BE2C (cell line): Measurements from ENCODE around the gene MAGI2.

Experiments
- DNase-seq: peaks from one replicate; pipeline ENCODE4 v3.0.0-alpha.2; 2020
- H3K27me3 ChIP-seq: fragments of 250-450 bp; sonication (Bioruptor Pico); 2 replicates; pipeline ENCODE4 v1.5.1; 2020; ENCODE audit warnings: mild to moderate bottlenecking
- H3K36me3 ChIP-seq: fragments of 250-450 bp; sonication (Bioruptor Pico); 2 replicates; pipeline ENCODE4 v1.5.1; 2020; ENCODE audit warnings: mild to moderate bottlenecking
- H3K4me1 ChIP-seq: fragments of 250-450 bp; sonication (Bioruptor Pico); 2 replicates; pipeline ENCODE4 v1.5.1; 2020
- H3K4me3 ChIP-seq: 2 replicates; pipeline ENCODE4 v1.5.1; 2011; ENCODE audit warnings: low read depth, low read length
- H3K9me3 ChIP-seq: fragments of 250-450 bp; sonication (Bioruptor Pico); 2 replicates; pipeline ENCODE4 v1.5.1; 2020
- TF ChIP-seq, protein P1 (sequence below): IDR thresholded peaks from 2 replicates; pipeline ENCODE4 v1.5.1; 2012; ENCODE audit warnings: mild to moderate bottlenecking, low read depth, low read length

MAGI2 gene

DNA sequence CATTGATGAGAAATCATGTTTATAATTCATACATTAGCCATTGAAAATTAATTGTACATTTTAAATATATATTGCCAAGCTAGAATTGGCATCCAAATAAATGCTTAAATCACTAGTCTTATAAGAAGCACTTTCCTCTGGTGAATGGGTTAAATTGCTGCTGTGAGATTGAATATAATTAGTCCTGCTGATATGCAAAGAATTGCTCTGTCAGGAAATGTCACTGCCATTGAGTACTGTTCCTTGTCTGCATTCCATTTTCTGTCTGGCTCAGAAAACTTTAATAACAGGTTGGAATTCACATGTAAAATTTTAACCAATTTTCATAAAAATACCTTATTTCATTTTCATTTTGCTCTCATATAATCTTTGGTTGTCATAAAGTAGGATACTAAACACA lies 589.1 kb downstream of the MAGI2 start:
- Histone ChIP-seq H3K4me3 (no peak overlapping the region), H3K27me3 (peaks cover 2% of the 10 kb centered on the region; the same call in 1 of the 2 replicates), H3K4me1 (no peaks in the 10 kb centered on the region), H3K36me3 (no peaks in the 10 kb centered on the region), H3K9me3 (no peaks in the 10 kb centered on the region)
- no peak for DNase-seq
- TF ChIP-seq, protein P1, sequence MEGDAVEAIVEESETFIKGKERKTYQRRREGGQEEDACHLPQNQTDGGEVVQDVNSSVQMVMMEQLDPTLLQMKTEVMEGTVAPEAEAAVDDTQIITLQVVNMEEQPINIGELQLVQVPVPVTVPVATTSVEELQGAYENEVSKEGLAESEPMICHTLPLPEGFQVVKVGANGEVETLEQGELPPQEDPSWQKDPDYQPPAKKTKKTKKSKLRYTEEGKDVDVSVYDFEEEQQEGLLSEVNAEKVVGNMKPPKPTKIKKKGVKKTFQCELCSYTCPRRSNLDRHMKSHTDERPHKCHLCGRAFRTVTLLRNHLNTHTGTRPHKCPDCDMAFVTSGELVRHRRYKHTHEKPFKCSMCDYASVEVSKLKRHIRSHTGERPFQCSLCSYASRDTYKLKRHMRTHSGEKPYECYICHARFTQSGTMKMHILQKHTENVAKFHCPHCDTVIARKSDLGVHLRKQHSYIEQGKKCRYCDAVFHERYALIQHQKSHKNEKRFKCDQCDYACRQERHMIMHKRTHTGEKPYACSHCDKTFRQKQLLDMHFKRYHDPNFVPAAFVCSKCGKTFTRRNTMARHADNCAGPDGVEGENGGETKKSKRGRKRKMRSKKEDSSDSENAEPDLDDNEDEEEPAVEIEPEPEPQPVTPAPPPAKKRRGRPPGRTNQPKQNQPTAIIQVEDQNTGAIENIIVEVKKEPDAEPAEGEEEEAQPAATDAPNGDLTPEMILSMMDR = no peak

DNA sequence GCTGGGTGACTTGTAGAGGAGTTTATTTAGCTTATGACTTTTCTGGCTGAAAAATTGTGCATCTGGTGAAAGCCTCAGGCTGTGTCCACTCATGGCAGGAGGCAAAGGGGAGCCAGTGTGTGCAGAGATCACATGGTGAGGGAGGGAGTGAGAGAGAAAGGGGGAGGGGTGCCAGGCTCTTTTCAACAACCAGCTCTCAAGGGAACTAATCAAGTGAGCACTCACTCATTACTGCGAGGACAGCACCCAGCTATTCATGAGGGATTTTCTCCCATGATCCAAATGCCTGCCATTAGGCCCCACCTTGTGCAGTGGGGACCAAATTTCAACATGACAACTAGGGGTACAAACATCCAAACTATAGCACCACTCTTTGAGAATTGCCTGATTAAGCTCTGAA lies 590.2 kb downstream of the MAGI2 start:
- peaks cover 2% of the 10 kb centered on the region; the same call in 1 of the 2 replicates for H3K27me3 ChIP-seq
- DNase-seq = no peak
- no peak overlapping the region for H3K4me3 ChIP-seq
- no peaks in the 10 kb centered on the region for H3K9me3 ChIP-seq
- TF ChIP-seq, protein P1 = no peak
- H3K36me3 ChIP-seq = no peaks in the 10 kb centered on the region
- H3K4me1 ChIP-seq = no peaks in the 10 kb centered on the region

DNA sequence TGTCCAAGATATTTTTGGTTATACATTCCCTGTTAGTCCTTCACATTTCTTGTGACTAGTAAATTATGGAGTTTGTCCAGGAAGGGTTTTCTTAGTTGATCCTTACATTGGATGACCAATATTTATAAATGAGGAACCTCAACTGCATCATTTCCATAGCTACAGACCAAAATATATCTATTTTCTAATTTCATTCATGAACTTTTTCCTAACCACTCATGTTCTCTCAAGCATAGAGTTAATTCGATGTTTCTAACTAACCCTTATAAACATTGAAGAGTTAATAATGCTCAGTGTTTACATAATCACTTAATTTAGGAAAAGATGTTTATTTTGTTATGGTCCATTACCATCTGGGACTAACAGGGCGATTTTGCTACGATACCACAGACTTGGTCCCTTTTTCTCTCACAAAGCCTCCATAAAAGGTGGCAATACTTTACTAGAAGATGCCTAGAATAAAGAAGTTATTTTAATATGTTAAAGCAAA lies 591.0 kb downstream of the MAGI2 start:
- H3K4me1 ChIP-seq = no peaks in the 10 kb centered on the region
- no peak overlapping the region for H3K4me3 ChIP-seq

DNA sequence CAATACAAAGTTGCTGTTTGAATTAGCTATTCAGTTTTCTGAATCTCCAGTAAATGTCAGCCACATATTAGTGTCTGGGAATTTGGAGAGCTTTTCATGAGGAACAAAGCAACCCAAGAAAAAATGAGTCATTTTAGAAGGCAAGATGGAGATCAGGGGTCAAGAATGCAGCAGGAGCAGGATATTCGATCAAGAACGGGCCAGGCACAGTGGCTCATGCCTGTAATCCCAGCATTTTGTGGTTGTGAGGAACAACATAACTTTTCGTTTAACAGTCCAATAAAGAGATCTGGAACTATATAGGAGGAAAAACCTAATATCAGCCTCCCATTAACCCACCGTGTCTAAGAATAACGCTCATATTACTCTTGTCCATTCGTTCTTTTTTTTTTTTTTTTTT lies 600.5 kb downstream of the MAGI2 start:
- no peak overlapping the region for H3K4me3 ChIP-seq
- no peaks in the 10 kb centered on the region for H3K36me3 ChIP-seq
- H3K4me1 ChIP-seq = no peaks in the 10 kb centered on the region
- H3K27me3 ChIP-seq = no peaks in the 10 kb centered on the region
- TF ChIP-seq, protein P1 = no peak
- DNase-seq = no peak
- no peaks in the 10 kb centered on the region for H3K9me3 ChIP-seq

More for the DNA sequence above, 591.0 kb downstream of the MAGI2 start:
- TF ChIP-seq, protein P1 = no peak
- H3K9me3 ChIP-seq = no peaks in the 10 kb centered on the region
- no peak for DNase-seq
- no peaks in the 10 kb centered on the region for H3K36me3 ChIP-seq
- H3K27me3 ChIP-seq = peaks cover 2% of the 10 kb centered on the region; the same call in 1 of the 2 replicates

DNA sequence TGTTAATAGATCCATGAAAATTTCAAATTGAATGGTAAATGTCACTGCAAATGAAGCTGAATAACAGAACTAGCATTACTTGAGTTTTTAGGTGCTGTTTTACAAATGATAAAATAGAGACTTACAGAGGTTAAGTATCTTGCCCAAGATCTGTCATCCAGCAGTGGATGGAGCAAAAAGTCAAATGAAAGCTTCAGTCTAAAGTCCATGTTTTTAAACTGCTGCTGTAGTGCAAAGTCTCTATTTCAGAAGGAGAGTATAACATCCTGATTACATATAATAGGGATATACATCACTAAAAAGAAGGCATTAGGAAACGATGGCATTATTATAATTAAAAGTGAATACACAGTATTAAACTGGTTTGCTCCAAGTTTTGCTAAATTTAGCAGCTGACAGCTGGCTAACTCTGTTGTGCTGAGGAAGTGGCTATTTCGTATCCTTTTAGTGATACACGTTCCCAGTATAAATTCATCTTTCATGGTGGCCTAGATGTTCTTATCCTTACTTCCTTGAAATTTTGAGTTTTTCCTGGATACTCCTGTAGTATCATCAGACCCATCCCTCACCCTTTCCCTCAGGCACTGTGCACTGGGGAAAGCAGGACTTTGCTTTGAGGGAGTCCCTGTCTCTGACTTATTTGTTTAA lies 603.2 kb downstream of the MAGI2 start:
- Histone ChIP-seq H3K27me3 (no peaks in the 10 kb centered on the region), H3K4me1 (no peaks in the 10 kb centered on the region), H3K4me3 (no peak overlapping the region), H3K36me3 (no peaks in the 10 kb centered on the region), H3K9me3 (no peaks in the 10 kb centered on the region)
- DNase-seq = no peak
- TF ChIP-seq, protein P1 = no peak

DNA sequence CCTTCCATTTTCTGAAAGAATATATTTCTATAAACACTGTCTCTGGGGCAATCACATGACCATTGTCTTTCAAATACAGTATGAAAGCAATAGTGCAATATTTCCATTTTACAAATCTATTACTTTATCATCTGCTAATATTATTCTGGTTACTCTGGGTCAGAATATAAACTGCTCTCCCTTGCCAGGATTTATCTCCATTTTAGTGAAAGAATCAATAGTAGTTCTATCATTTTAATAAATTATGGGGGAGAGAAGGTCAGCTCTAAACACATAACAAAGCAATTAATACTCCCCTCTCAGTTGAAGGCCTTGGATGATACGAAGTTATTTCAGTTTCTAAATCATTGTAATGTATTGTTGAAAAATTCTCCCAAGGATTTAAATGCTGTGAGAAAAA lies 608.3 kb downstream of the MAGI2 start:
- H3K9me3 ChIP-seq = no peaks in the 10 kb centered on the region
- TF ChIP-seq, protein P1 = no peak

More for the DNA sequence above, 608.3 kb downstream of the MAGI2 start:
- no peak overlapping the region for H3K4me3 ChIP-seq
- no peaks in the 10 kb centered on the region for H3K4me1 ChIP-seq
- H3K27me3 ChIP-seq = no peaks in the 10 kb centered on the region
- DNase-seq = no peak
- H3K36me3 ChIP-seq = no peaks in the 10 kb centered on the region
